ENCODE results near the gene MAPKAP1.
A peak's percentile ranks its signal among the peaks of the same experiment; 100 is the strongest.

The MAPKAP1 gene

GRCh38 chr9:125515983-125516940 lies 190.7 kb downstream of the MAPKAP1 start:
- no peaks in the 10 kb centered on the region for H3K27me3 ChIP-seq (ENCODE audit: insufficient read depth, poor library complexity, severe bottlenecking)
- ATAC-seq (ENCODE audit: low read depth), result no peak
- DNase-seq (ENCODE audit: low spot score), result no peak
- TF ChIP-seq CTCF (IDR thresholded peaks at IDR 0.05; ENCODE audit: poor library complexity, severe bottlenecking), result no peak
- H3K36me3 ChIP-seq (ENCODE audit: low read depth), result no peaks in the 10 kb centered on the region
- H3K4me3 ChIP-seq (ENCODE audit: severe bottlenecking), result no peak overlapping the region
- H3K9me3 ChIP-seq (ENCODE audit: severe bottlenecking), result no peaks in the 10 kb centered on the region
- no peak overlapping the region for H3K27ac ChIP-seq (ENCODE audit: poor library complexity, severe bottlenecking)
- peaks cover 28% of the 10 kb centered on the region for H3K4me1 ChIP-seq (ENCODE audit: insufficient read depth, poor library complexity, severe bottlenecking)

- ATAC-seq (ENCODE audit: low read depth), result no peak
- no peak for DNase-seq (ENCODE audit: low spot score)
- H3K36me3 ChIP-seq (ENCODE audit: low read depth), result no peaks in the 10 kb centered on the region
- H3K27me3 ChIP-seq (ENCODE audit: insufficient read depth, poor library complexity, severe bottlenecking), result no peaks in the 10 kb centered on the region
- no peak overlapping the region for H3K27ac ChIP-seq (ENCODE audit: poor library complexity, severe bottlenecking)
- no peaks in the 10 kb centered on the region for H3K9me3 ChIP-seq (ENCODE audit: severe bottlenecking)
- peaks cover 22% of the 10 kb centered on the region for H3K4me1 ChIP-seq (ENCODE audit: insufficient read depth, poor library complexity, severe bottlenecking)
- no peak overlapping the region for H3K4me3 ChIP-seq (ENCODE audit: severe bottlenecking)
- TF ChIP-seq CTCF (IDR thresholded peaks at IDR 0.05; ENCODE audit: poor library complexity, severe bottlenecking), result no peak
These were observed 191.7 kb downstream of the MAPKAP1 start for GRCh38 chr9:125515281-125515680.

- no peak for TF ChIP-seq CTCF (IDR thresholded peaks at IDR 0.05; ENCODE audit: poor library complexity, severe bottlenecking)
- Histone ChIP-seq H3K9me3 (ENCODE audit: severe bottlenecking) (no peaks in the 10 kb centered on the region), H3K4me3 (ENCODE audit: severe bottlenecking) (no peak overlapping the region), H3K4me1 (ENCODE audit: insufficient read depth, poor library complexity, severe bottlenecking) (peaks cover 22% of the 10 kb centered on the region), H3K27me3 (ENCODE audit: insufficient read depth, poor library complexity, severe bottlenecking) (no peaks in the 10 kb centered on the region), H3K27ac (ENCODE audit: poor library complexity, severe bottlenecking) (peak overlapping the region; percentile 54), H3K36me3 (ENCODE audit: low read depth) (no peaks in the 10 kb centered on the region)
- DNase-seq (ENCODE audit: low spot score), result no peak
- ATAC-seq (ENCODE audit: low read depth), result no peak
These were observed 192.5 kb downstream of the MAPKAP1 start for GRCh38 chr9:125514468-125514867.

GRCh38 chr9:125513668-125514413 lies 193.2 kb downstream of the MAPKAP1 start:
- DNase-seq (ENCODE audit: low spot score) (peak; percentile 81), ATAC-seq (ENCODE audit: low read depth) (peak; percentile 99)
- Histone ChIP-seq H3K27me3 (ENCODE audit: insufficient read depth, poor library complexity, severe bottlenecking) (no peaks in the 10 kb centered on the region), H3K27ac (ENCODE audit: poor library complexity, severe bottlenecking) (peak overlapping the region; percentile 54), H3K9me3 (ENCODE audit: severe bottlenecking) (no peaks in the 10 kb centered on the region), H3K4me1 (ENCODE audit: insufficient read depth, poor library complexity, severe bottlenecking) (peaks cover 22% of the 10 kb centered on the region), H3K4me3 (ENCODE audit: severe bottlenecking) (peak overlapping the region; percentile 16), H3K36me3 (ENCODE audit: low read depth) (no peaks in the 10 kb centered on the region)
- no peak for TF ChIP-seq CTCF (IDR thresholded peaks at IDR 0.05; ENCODE audit: poor library complexity, severe bottlenecking)
